ENCODE results near the gene NUDT8. TPM values are rescaled to one million over a fixed set of nuclear protein-coding genes. Genes with fewer than 3 reads are reported as not detected.

NUDT8 gene
- total and polyA plus RNA-seq, 9 of the 15 experiments (the other 6 are each of a cell fraction or from before 2014, with no cell fraction given), result 0.23 to 27.8 (median 5.0) TPM

DNA sequence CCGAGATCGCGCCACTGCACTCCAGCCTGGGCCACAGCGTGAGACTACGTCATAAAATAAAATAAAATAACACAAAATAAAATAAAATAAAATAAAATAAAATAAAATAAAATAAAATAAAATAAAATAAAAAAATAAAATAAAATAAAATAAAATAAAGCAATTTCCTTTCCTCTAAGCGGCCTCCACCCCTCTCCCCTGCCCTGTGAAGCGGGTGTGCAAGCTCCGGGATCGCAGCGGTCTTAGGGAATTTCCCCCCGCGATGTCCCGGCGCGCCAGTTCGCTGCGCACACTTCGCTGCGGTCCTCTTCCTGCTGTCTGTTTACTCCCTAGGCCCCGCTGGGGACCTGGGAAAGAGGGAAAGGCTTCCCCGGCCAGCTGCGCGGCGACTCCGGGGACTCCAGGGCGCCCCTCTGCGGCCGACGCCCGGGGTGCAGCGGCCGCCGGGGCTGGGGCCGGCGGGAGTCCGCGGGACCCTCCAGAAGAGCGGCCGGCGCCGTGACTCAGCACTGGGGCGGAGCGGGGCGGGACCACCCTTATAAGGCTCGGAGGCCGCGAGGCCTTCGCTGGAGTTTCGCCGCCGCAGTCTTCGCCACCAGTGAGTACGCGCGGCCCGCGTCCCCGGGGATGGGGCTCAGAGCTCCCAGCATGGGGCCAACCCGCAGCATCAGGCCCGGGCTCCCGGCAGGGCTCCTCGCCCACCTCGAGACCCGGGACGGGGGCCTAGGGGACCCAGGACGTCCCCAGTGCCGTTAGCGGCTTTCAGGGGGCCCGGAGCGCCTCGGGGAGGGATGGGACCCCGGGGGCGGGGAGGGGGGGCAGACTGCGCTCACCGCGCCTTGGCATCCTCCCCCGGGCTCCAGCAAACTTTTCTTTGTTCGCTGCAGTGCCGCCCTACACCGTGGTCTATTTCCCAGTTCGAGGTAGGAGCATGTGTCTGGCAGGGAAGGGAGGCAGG is 46.2 kb downstream of the NUDT8 start, which contains the start of gene GSTP1 (continued):
- no peak for TF ChIP-seq ZNF830 (CRISPR knock-in tag; IDR thresholded peaks at IDR 0.05)
- TF ChIP-seq HDAC3 (IDR thresholded peaks at IDR 0.05; ENCODE audit: borderline replicate concordance, partially characterized antibody), result peak; percentile 23
- TF ChIP-seq, protein P1, sequence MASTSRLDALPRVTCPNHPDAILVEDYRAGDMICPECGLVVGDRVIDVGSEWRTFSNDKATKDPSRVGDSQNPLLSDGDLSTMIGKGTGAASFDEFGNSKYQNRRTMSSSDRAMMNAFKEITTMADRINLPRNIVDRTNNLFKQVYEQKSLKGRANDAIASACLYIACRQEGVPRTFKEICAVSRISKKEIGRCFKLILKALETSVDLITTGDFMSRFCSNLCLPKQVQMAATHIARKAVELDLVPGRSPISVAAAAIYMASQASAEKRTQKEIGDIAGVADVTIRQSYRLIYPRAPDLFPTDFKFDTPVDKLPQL (IDR thresholded peaks at IDR 0.05; ENCODE audit: extremely low read depth, insufficient read length), result peak; percentile 34
- no peak for TF ChIP-seq GABPB2 (CRISPR knock-in tag; conservative IDR thresholded peaks at IDR 0.05)
- TF ChIP-seq RBM15 (IDR thresholded peaks at IDR 0.05; ENCODE audit: insufficient read depth, low read length), result no peak
- TF ChIP-seq HMGN3 (IDR thresholded peaks at IDR 0.05; ENCODE audit: borderline replicate concordance, extremely low read depth, insufficient read length, low read depth, low read length), result peak; percentile 85
- TF ChIP-seq, protein P2, sequence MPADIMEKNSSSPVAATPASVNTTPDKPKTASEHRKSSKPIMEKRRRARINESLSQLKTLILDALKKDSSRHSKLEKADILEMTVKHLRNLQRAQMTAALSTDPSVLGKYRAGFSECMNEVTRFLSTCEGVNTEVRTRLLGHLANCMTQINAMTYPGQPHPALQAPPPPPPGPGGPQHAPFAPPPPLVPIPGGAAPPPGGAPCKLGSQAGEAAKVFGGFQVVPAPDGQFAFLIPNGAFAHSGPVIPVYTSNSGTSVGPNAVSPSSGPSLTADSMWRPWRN (IDR thresholded peaks at IDR 0.05; ENCODE audit: low read depth), result no peak
- TF ChIP-seq, protein P3, sequence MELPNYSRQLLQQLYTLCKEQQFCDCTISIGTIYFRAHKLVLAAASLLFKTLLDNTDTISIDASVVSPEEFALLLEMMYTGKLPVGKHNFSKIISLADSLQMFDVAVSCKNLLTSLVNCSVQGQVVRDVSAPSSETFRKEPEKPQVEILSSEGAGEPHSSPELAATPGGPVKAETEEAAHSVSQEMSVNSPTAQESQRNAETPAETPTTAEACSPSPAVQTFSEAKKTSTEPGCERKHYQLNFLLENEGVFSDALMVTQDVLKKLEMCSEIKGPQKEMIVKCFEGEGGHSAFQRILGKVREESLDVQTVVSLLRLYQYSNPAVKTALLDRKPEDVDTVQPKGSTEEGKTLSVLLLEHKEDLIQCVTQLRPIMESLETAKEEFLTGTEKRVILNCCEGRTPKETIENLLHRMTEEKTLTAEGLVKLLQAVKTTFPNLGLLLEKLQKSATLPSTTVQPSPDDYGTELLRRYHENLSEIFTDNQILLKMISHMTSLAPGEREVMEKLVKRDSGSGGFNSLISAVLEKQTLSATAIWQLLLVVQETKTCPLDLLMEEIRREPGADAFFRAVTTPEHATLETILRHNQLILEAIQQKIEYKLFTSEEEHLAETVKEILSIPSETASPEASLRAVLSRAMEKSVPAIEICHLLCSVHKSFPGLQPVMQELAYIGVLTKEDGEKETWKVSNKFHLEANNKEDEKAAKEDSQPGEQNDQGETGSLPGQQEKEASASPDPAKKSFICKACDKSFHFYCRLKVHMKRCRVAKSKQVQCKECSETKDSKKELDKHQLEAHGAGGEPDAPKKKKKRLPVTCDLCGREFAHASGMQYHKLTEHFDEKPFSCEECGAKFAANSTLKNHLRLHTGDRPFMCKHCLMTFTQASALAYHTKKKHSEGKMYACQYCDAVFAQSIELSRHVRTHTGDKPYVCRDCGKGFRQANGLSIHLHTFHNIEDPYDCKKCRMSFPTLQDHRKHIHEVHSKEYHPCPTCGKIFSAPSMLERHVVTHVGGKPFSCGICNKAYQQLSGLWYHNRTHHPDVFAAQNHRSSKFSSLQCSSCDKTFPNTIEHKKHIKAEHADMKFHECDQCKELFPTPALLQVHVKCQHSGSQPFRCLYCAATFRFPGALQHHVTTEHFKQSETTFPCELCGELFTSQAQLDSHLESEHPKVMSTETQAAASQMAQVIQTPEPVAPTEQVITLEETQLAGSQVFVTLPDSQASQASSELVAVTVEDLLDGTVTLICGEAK (IDR thresholded peaks at IDR 0.05), result no peak
- TF ChIP-seq, protein P3 (CRISPR knock-in tag; IDR thresholded peaks at IDR 0.05), result no peak
- peak; percentile 51 for TF ChIP-seq FIP1L1 (IDR thresholded peaks at IDR 0.05; ENCODE audit: low read depth, low read length, poor library complexity, severe bottlenecking)
- TF ChIP-seq, protein P4, sequence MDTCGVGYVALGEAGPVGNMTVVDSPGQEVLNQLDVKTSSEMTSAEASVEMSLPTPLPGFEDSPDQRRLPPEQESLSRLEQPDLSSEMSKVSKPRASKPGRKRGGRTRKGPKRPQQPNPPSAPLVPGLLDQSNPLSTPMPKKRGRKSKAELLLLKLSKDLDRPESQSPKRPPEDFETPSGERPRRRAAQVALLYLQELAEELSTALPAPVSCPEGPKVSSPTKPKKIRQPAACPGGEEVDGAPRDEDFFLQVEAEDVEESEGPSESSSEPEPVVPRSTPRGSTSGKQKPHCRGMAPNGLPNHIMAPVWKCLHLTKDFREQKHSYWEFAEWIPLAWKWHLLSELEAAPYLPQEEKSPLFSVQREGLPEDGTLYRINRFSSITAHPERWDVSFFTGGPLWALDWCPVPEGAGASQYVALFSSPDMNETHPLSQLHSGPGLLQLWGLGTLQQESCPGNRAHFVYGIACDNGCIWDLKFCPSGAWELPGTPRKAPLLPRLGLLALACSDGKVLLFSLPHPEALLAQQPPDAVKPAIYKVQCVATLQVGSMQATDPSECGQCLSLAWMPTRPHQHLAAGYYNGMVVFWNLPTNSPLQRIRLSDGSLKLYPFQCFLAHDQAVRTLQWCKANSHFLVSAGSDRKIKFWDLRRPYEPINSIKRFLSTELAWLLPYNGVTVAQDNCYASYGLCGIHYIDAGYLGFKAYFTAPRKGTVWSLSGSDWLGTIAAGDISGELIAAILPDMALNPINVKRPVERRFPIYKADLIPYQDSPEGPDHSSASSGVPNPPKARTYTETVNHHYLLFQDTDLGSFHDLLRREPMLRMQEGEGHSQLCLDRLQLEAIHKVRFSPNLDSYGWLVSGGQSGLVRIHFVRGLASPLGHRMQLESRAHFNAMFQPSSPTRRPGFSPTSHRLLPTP (IDR thresholded peaks at IDR 0.05; ENCODE audit: borderline replicate concordance, extremely low read depth, insufficient read length), result no peak

Data from K562 (cell line).